ENCODE measurements around the gene SMIM14. TPM values are rescaled to one million over a fixed set of nuclear protein-coding genes. Genes with fewer than 3 reads are reported as not detected.

The SMIM14 gene
- total RNA-seq, 4 donors from 2014 or later = 6.9 to 15.3 (median 9.5) TPM

DNA sequence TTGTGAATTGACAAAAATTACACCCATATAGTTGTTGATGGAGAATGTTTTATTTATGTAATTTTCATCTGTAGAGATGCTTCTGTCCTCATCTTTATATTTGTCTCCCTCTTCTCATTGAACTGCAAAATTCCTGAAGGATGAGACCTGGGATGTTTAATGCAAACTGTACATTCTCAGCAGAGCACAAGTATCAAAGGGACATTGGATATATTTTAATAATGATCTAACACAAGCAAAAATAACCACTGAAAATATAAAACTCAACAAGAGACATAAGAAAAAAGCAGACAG is 140.0 kb downstream of the SMIM14 start:
- Histone ChIP-seq H3K27ac (no peak overlapping the region), H3K27me3 (no peaks in the 10 kb centered on the region), H3K9me3 (no peaks in the 10 kb centered on the region), H3K4me3 (no peak overlapping the region), H3K36me3 (peaks cover 0 to 24% of the 10 kb centered on the region in 2 donors), H3K4me1 (no peaks in the 10 kb centered on the region)
- DNase-seq = no peak
- TF ChIP-seq, protein P1, sequence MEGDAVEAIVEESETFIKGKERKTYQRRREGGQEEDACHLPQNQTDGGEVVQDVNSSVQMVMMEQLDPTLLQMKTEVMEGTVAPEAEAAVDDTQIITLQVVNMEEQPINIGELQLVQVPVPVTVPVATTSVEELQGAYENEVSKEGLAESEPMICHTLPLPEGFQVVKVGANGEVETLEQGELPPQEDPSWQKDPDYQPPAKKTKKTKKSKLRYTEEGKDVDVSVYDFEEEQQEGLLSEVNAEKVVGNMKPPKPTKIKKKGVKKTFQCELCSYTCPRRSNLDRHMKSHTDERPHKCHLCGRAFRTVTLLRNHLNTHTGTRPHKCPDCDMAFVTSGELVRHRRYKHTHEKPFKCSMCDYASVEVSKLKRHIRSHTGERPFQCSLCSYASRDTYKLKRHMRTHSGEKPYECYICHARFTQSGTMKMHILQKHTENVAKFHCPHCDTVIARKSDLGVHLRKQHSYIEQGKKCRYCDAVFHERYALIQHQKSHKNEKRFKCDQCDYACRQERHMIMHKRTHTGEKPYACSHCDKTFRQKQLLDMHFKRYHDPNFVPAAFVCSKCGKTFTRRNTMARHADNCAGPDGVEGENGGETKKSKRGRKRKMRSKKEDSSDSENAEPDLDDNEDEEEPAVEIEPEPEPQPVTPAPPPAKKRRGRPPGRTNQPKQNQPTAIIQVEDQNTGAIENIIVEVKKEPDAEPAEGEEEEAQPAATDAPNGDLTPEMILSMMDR (IDR thresholded peaks at IDR 0.05 in 4 of 5, conservative IDR thresholded peaks at IDR 0.05 in 1 of 5) = no peak
- no peak for TF ChIP-seq POLR2A (IDR thresholded peaks at IDR 0.05)
- intact Hi-C loops (cut with DNase I; ENCODE audit: low total_unique reads) (no loop called here), in situ Hi-C loops (cut with MboI; ENCODE audit: low sequenced_read_pairs in 4 of 4) (no loop called here)
- no peak for ATAC-seq

DNA sequence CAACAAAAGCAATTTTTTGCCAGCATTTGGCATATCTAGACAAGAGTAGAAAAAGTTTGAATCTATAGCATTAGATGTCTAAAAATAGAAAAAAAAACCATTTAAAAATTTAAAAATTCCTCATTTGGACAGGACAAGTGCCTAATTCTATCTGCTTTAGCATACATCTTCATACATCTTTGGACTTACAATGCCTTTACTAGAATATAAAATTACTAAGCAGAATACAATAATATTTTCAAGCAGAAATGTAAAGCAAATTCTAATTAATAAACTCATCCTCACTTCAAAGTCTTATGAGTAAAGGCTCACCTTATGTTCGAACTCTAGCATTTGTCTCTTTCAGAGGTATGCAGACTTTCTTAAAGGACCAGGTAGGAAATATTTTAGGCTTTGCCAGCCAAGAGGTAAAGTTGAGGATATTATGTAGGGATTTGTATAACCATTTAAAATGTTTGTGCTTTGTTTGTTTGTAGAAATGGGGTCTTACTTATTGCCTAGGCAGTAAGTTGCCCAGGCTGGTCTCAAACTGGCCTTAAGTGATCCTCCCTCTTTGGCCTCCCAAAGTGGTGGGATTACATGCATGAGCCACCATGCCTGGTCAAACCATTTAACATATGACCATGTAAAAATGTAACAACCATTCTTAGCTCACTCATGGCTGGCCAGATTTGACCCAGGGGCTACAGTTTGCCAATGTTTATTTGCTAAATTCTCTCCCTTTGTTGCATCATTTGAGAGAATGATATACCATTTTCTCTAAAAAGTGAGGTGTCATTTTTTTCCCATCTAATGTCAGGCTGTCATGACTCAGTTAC is 140.5 kb downstream of the SMIM14 start:
- H3K27ac ChIP-seq = no peak overlapping the region
- H3K27me3 ChIP-seq = no peaks in the 10 kb centered on the region
- ATAC-seq = no peak
- intact Hi-C loops (cut with DNase I; ENCODE audit: low total_unique reads) (no loop called here), in situ Hi-C loops (cut with MboI; ENCODE audit: low sequenced_read_pairs in 4 of 4) (no loop called here)
- no peak overlapping the region for H3K4me3 ChIP-seq
- H3K9me3 ChIP-seq = no peaks in the 10 kb centered on the region
- H3K4me1 ChIP-seq = no peaks in the 10 kb centered on the region
- peaks cover 0 to 18% of the 10 kb centered on the region in 2 donors for H3K36me3 ChIP-seq
- TF ChIP-seq POLR2A (IDR thresholded peaks at IDR 0.05) = no peak
- TF ChIP-seq, protein P1 (IDR thresholded peaks at IDR 0.05 in 4 of 5, conservative IDR thresholded peaks at IDR 0.05 in 1 of 5) = no peak
- DNase-seq = no peak

Other genes with a start within 250 kb of the SMIM14 start
- under 1 TPM in 1 of 4 donors, not detected in 3; 0.13 TPM for gene KLB, start 231.9 kb downstream of the SMIM14 start, total RNA-seq
- gene RPL9, start 179.9 kb downstream of the SMIM14 start, total RNA-seq = 1,000 to 10,000 TPM; 2,556 to 3,080 (median 2,834) TPM
- gene LIAS, start 179.8 kb downstream of the SMIM14 start, total RNA-seq = 10 to 100 TPM; 10.3 to 20.2 (median 12.1) TPM
- gene UGDH, start 111.4 kb downstream of the SMIM14 start, total RNA-seq = 10 to 100 TPM in 1 of 4 donors, 1 to 10 TPM in 3; 6.1 to 12.7 (median 8.8) TPM
- gene UBE2K, start 59.3 kb upstream of the SMIM14 start, total RNA-seq = 10 to 100 TPM; 28.7 to 38.8 (median 32.1) TPM

Measured in gastrocnemius medialis (tissue), 4 donors.